SJSA1 (cell line): ENCODE measurements around the gene RSRC2. TPM values are rescaled to one million over a fixed set of nuclear protein-coding genes. Genes with fewer than 3 reads are reported as not detected.
"Not testable (repeated sequence)": the region's sequence is repeated elsewhere in the genome, so short reads cannot be mapped to it uniquely, and the experiment has no call there.

ENCODE experiments used
- DNase-seq, 2 experiments: peaks; one replicate each; pipeline ENCODE4 v3.0.0-alpha.2; 2015 to 2020; ENCODE audit warnings: low spot score in 2 of 2, low read depth in 1 of 2
- H3K27ac ChIP-seq: fragments of 250-450 bp; sonication (Bioruptor Pico); 2 replicates; pipeline ENCODE4 v1.5.1; 2020; ENCODE audit warnings: mild to moderate bottlenecking, moderate library complexity
- H3K27me3 ChIP-seq: fragments of 250-450 bp; sonication (Bioruptor Pico); replicated peaks from 2 replicates; pipeline ENCODE4 v1.5.1; 2020; ENCODE audit warnings: mild to moderate bottlenecking, moderate library complexity
- H3K36me3 ChIP-seq: fragments of 250-450 bp; sonication (Bioruptor Pico); 2 replicates; pipeline ENCODE4 v1.5.1; 2020; ENCODE audit warnings: mild to moderate bottlenecking
- H3K4me1 ChIP-seq: fragments of 250-450 bp; sonication (Bioruptor Pico); replicated peaks from 2 replicates; pipeline ENCODE4 v1.6.1; 2021; ENCODE audit warnings: mild to moderate bottlenecking
- H3K4me3 ChIP-seq: fragments of 250-450 bp; sonication (Bioruptor Pico); 2 replicates; pipeline ENCODE4 v1.5.1; 2020; ENCODE audit warnings: mild to moderate bottlenecking
- H3K9me3 ChIP-seq: fragments of 250-450 bp; sonication (Bioruptor Pico); replicated peaks from 2 replicates; pipeline ENCODE4 v1.5.1; 2020; ENCODE audit warnings: mild to moderate bottlenecking
- total RNA-seq: library from RNA; depleted of rRNA; stranded (reverse); fragments of >200 nt; shearing (Covaris generic); gene quantifications from 2 replicates; pipeline ENCODE4 v1.2.3, GENCODE V29; 2014; rRNA removed

Gene RSRC2
- total RNA-seq, 1 experiment from 2014 or later, result 60.8 TPM

DNA sequence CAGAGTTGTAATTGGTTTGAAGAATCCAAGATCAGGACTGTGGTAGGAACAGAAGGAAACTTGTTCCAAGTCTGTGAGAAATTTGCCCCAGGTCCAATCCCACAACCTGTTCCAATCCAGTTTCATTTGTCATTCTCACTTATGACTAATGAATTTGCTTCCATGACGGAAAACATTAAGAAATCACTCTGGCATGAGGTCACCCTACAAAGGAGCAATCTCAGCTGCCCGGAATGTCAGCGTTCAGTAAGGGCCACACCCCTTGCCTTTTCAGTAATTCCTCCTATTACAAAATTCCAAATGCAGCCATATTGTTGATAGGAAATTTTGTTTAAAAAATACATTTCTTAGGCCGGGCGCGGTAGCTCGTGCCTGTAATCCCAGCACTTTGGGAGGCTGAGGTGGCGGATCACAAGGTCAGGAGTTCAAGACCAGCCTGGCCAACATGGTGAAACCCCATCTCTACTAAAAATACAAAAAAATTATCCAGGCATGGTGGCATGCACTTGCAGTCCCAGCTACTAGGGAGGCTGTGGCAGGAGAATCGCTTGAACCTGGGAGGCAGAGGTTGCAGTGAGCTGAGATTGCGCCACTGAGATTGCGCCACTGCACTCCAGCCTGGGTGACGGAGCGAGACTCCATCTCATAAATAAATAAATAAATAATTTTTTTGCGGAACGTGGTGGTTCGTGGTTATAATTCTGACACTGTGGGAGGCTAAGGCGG, 62.3 kb downstream of the RSRC2 start:
- H3K9me3 ChIP-seq, H3K4me3 ChIP-seq, H3K36me3 ChIP-seq, H3K27me3 ChIP-seq: not testable (repeated sequence)
- peak; percentile 73 to 75 for DNase-seq
- Histone ChIP-seq H3K4me1 (peaks cover 15% of the 10 kb centered on the region), H3K27ac (peak overlapping the region; percentile 81)

- DNase-seq, result no peak
- no peaks in the 10 kb centered on the region for H3K9me3 ChIP-seq
- H3K27me3 ChIP-seq, result no peaks in the 10 kb centered on the region
- H3K36me3 ChIP-seq, result no peaks in the 10 kb centered on the region
- no peak overlapping the region for H3K4me3 ChIP-seq
- peaks cover 23% of the 10 kb centered on the region for H3K4me1 ChIP-seq
- H3K27ac ChIP-seq, result no peak overlapping the region
Measured at GRCh38 chr12:122460641-122461040, 66.1 kb downstream of the RSRC2 start.

DNA sequence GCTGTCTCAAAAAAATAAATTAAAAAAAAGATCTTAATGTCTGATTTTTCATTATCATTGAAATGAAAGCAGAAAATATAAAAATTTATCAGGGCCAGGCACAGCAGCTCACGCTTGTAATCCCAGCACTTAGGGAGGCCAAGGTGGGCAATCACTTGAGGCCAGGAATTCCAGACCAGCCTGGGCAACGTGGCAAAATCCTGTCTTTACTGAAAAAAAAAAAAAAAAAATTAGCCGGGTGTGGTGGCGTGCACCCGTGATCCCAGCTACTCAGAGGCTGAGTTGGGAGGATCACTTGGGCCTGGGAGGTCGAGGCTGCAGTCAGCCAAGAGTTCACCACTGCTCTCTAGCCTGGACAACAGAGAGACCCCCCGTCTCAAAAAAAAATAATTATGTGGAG, 66.7 kb downstream of the RSRC2 start:
- no peaks in the 10 kb centered on the region for H3K27me3 ChIP-seq
- no peaks in the 10 kb centered on the region for H3K36me3 ChIP-seq
- no peak overlapping the region for H3K27ac ChIP-seq
- no peak overlapping the region for H3K4me3 ChIP-seq
- H3K9me3 ChIP-seq, result no peaks in the 10 kb centered on the region
- DNase-seq, result no peak
- peaks cover 23% of the 10 kb centered on the region for H3K4me1 ChIP-seq

DNA sequence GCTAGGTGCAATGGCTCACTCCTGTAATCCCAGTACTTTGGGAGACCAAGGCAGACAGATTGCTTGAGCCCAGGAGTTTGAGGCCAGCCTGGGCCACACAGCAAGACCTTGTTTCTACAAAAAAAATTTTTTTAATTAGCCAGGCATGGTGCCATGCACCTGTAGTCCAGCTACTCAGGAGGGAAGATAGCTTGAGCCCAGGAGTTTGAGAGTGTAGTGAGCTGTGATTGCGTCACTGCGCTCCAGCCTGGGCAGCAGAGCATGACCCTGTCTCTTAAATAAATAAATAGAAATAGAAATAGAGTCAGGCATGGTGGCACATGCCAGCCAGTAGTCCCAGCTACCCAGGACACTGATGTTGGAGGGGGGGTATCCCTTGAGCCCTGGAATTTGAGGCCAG, 67.5 kb downstream of the RSRC2 start:
- H3K9me3 ChIP-seq, result no peaks in the 10 kb centered on the region
- H3K4me1 ChIP-seq, result peaks cover 17% of the 10 kb centered on the region
- H3K4me3 ChIP-seq, result no peak overlapping the region
- H3K36me3 ChIP-seq, result no peaks in the 10 kb centered on the region
- DNase-seq, result no peak
- no peaks in the 10 kb centered on the region for H3K27me3 ChIP-seq
- no peak overlapping the region for H3K27ac ChIP-seq

- DNase-seq, result no peak
- H3K27me3 ChIP-seq, result no peaks in the 10 kb centered on the region
- H3K4me1 ChIP-seq, result peaks cover 19% of the 10 kb centered on the region
- H3K36me3 ChIP-seq, result no peaks in the 10 kb centered on the region
- no peak overlapping the region for H3K4me3 ChIP-seq
- H3K9me3 ChIP-seq, result no peaks in the 10 kb centered on the region
- H3K27ac ChIP-seq, result no peak overlapping the region
Measured at GRCh38 chr12:122458105-122459035, 68.4 kb downstream of the RSRC2 start.

GRCh38 chr12:122457627-122458026, 69.1 kb downstream of the RSRC2 start:
- Histone ChIP-seq H3K27me3 (no peaks in the 10 kb centered on the region), H3K27ac (no peak overlapping the region), H3K4me3 (no peak overlapping the region), H3K4me1 (peaks cover 19% of the 10 kb centered on the region), H3K9me3 (no peaks in the 10 kb centered on the region), H3K36me3 (no peaks in the 10 kb centered on the region)
- no peak for DNase-seq

GRCh38 chr12:122454739-122455138, 72.0 kb downstream of the RSRC2 start:
- H3K36me3 ChIP-seq, result no peaks in the 10 kb centered on the region

GRCh38 chr12:122454250-122454721, 72.5 kb downstream of the RSRC2 start:
- no peaks in the 10 kb centered on the region for H3K36me3 ChIP-seq
- H3K4me3 ChIP-seq, result no peak overlapping the region
- H3K9me3 ChIP-seq, result no peaks in the 10 kb centered on the region
- H3K4me1 ChIP-seq, result peaks cover 14% of the 10 kb centered on the region
- H3K27ac ChIP-seq, result no peak overlapping the region
- DNase-seq, result no peak
- no peaks in the 10 kb centered on the region for H3K27me3 ChIP-seq

More at GRCh38 chr12:122454739-122455138, 72.0 kb downstream of the RSRC2 start:
- Histone ChIP-seq H3K4me3 (no peak overlapping the region), H3K9me3 (no peaks in the 10 kb centered on the region), H3K4me1 (peaks cover 14% of the 10 kb centered on the region), H3K27ac (no peak overlapping the region), H3K27me3 (no peaks in the 10 kb centered on the region)
- DNase-seq, result no peak

Other genes with a start within 250 kb of the RSRC2 start
- 33.7 and 41.3 TPM in 2 replicates for gene CLIP1, start 104.3 kb downstream of the RSRC2 start, total RNA-seq
- 15.2 and 22.3 TPM in 2 replicates for gene ZCCHC8, start 26.0 kb downstream of the RSRC2 start, total RNA-seq
- 60.2 and 94.3 TPM in 2 replicates for gene KNTC1, start 313 bp upstream of the RSRC2 start, total RNA-seq
- not detected in 2 replicates for gene HCAR2, start 176.4 kb upstream of the RSRC2 start, total RNA-seq
- gene HCAR3, start 189.9 kb upstream of the RSRC2 start, total RNA-seq, result not detected in 2 replicates
- not detected in 2 replicates for gene HCAR1, start 203.9 kb upstream of the RSRC2 start, total RNA-seq
- 57.4 and 62.2 TPM in 2 replicates for gene DENR, start 225.9 kb upstream of the RSRC2 start, total RNA-seq
- gene CCDC62, start 247.6 kb upstream of the RSRC2 start, total RNA-seq, result 0.78 and 1.2 TPM in 2 replicates